Keratinocyte (primary cell): ENCODE data around the gene CACNA1C. TPM values are rescaled to one million over a fixed set of nuclear protein-coding genes. Genes with fewer than 3 reads are reported as not detected.

Experiments used
- DNase-seq: peaks from one replicate; pipeline ENCODE4 v3.0.0-alpha.2; 2011; ENCODE audit warnings: low read depth, missing footprints, low spot score
- FAIRE-seq: peaks from 2 replicates; lab custom pipeline; 2011; peaks lifted over from hg19 to GRCh38; lab: Jason Lieb, UNC
- H2AFZ ChIP-seq: 2 replicates; pipeline ENCODE4 v1.6.0; 2012; ENCODE audit warnings: low read length, control low read depth, inconsistent platforms; ENCODE audit not compliant: control insufficient read depth
- H3K27ac ChIP-seq: 2 replicates; pipeline ENCODE4 v1.5.1; 2011; ENCODE audit warnings: low read length; ENCODE audit not compliant: control insufficient read depth, insufficient read depth
- H3K27me3 ChIP-seq: 3 replicates; pipeline ENCODE4 v1.6.0; 2011; ENCODE audit warnings: low read length; ENCODE audit not compliant: control insufficient read depth, insufficient read depth; ENCODE audit errors: extremely low read depth
- H3K36me3 ChIP-seq, 2 experiments: 2 replicates in 1 of 2; 3 replicates in 1 of 2; pipeline ENCODE4 v1.5.1; 2011; ENCODE audit warnings: low read length in 2 of 2, mild to moderate bottlenecking in 1 of 2; ENCODE audit not compliant: control insufficient read depth in 2 of 2, insufficient read depth in 2 of 2; ENCODE audit errors: extremely low read depth in 1 of 2
- H3K4me1 ChIP-seq: 3 replicates; pipeline ENCODE4 v1.5.1; 2011; ENCODE audit warnings: low read length; ENCODE audit not compliant: control insufficient read depth, insufficient read depth; ENCODE audit errors: extremely low read depth
- H3K4me2 ChIP-seq: 3 replicates; pipeline ENCODE4 v1.6.0; 2011; ENCODE audit warnings: low read depth, low read length; ENCODE audit not compliant: control insufficient read depth, insufficient read depth; ENCODE audit errors: extremely low read depth
- H3K4me3 ChIP-seq, 3 experiments: fragments of 200-600 bp in 1 of 3; sonication (generic) in 1 of 3; 2 replicates in 2 of 3; 3 replicates in 1 of 3; pipeline ENCODE4 v1.5.1; 2011 to 2016; ENCODE audit warnings: low read length in 3 of 3, mild to moderate bottlenecking in 3 of 3, control low read depth in 2 of 3, inconsistent platforms in 1 of 3, low read depth in 1 of 3, mixed read lengths in 1 of 3, mixed run types in 1 of 3, moderate library complexity in 1 of 3; ENCODE audit not compliant: control insufficient read depth in 2 of 3, insufficient read depth in 2 of 3; ENCODE audit errors: extremely low read depth in 1 of 3
- H3K79me2 ChIP-seq: 2 replicates; pipeline ENCODE4 v1.6.0; 2012; ENCODE audit warnings: low read length; ENCODE audit not compliant: control insufficient read depth, insufficient read depth
- H3K9ac ChIP-seq: 3 replicates; pipeline ENCODE4 v1.6.0; 2011; ENCODE audit warnings: low read length; ENCODE audit not compliant: control insufficient read depth, insufficient read depth; ENCODE audit errors: extremely low read depth
- H3K9me1 ChIP-seq: 3 replicates; pipeline ENCODE4 v1.6.0; 2011; ENCODE audit warnings: low read length; ENCODE audit not compliant: control insufficient read depth, insufficient read depth; ENCODE audit errors: extremely low read depth
- H3K9me3 ChIP-seq: 2 replicates; pipeline ENCODE4 v1.5.1; 2012; ENCODE audit warnings: low read depth, low read length; ENCODE audit not compliant: control insufficient read depth
- H4K20me1 ChIP-seq: 3 replicates; pipeline ENCODE4 v1.6.0; 2011; ENCODE audit warnings: low read length; ENCODE audit not compliant: control insufficient read depth, insufficient read depth; ENCODE audit errors: extremely low read depth
- EZH2 ChIP-seq: IDR thresholded peaks from one replicate; pipeline ENCODE4 v1.6.1; 2012; ENCODE audit warnings: inconsistent platforms, mild to moderate bottlenecking, low read length, moderate library complexity
- dilution Hi-C: fragments of 300-500 bp; cut with MboI; formaldehyde crosslinking; loops from one replicate; pipeline ENCODE4 v1.7.0; 2020; ENCODE audit warnings: low sequenced_read_pairs; ENCODE audit not compliant: extremely low pct_ligation_motif_present
- polyA plus RNA-seq, 5 experiments: library from polyadenylated mRNA; depleted of rRNA in 3 of 5; stranded (reverse) in 3 of 5; stranded (forward) in 1 of 5; unstranded in 1 of 5; fragments of >200 nt; gene quantifications; 1 replicate in 1 of 5; 2 replicates in 3 of 5; 3 replicates in 1 of 5; pipeline versions ENCODE4 v1.2.1 to v1.2.3, GENCODE V29; 2011 to 2012; ENCODE audit warnings: missing spikeins in 2 of 5, low read depth in 1 of 5, low replicate concordance in 1 of 5
- TF ChIP-seq, protein P1 (sequence below), 3 experiments: IDR thresholded peaks in 1 of 3; conservative IDR thresholded peaks in 1 of 3; optimal IDR thresholded peaks in 1 of 3; 2 replicates in 2 of 3; 3 replicates in 1 of 3; pipeline versions ENCODE3 to v1.5.1; 2011; ENCODE audit warnings: low read length in 3 of 3, mild to moderate bottlenecking in 3 of 3, moderate library complexity in 2 of 3, control low read depth in 1 of 3, inconsistent platforms in 1 of 3; ENCODE audit not compliant: insufficient read depth in 2 of 3; ENCODE audit errors: extremely low read depth in 1 of 3

CACNA1C gene
- polyA plus RNA-seq, 1 donor (not counting 4 experiments of a cell fraction or from before 2014, with no cell fraction given): not detected

DNA sequence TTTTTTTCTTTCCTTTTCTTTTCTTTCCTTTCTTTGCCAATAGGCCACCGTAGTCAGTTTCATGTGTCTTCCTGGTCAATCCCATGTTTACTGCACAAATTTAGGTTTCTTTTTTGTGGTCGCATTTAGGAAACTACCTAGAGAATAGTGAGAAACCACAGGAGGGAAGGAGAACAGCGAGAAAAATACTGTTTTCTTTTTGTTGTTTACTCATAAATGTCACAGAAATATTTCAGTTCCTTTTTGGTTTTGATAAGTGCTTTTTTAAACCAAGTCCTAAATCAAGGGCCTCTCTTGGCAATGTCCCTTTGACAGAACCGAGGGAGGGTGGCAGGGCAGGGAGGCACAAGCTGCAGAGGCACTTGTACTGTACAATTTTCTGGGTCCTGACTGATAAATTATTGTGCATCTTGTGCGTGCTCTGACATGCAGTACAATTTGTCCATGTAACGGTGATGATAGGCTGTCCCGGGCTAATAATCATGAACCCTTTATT lies 326.1 kb downstream of the CACNA1C start:
- Histone ChIP-seq H3K4me1 (no peaks in the 10 kb centered on the region), H3K27ac (no peak overlapping the region), H3K4me2 (no peak overlapping the region), H3K9me1 (no peaks in the 10 kb centered on the region), H4K20me1 (no peaks in the 10 kb centered on the region), H3K4me3 (no peak overlapping the region), H3K36me3 (no peaks in the 10 kb centered on the region), H3K79me2 (no peaks in the 10 kb centered on the region), H3K9me3 (no peaks in the 10 kb centered on the region), H2AFZ (no peak overlapping the region), H3K9ac (no peak overlapping the region), H3K27me3 (no peaks in the 10 kb centered on the region)
- DNase-seq (no peak), FAIRE-seq (no peak)
- dilution Hi-C loops: no loop called here
- TF ChIP-seq EZH2: no peak
- TF ChIP-seq, protein P1, sequence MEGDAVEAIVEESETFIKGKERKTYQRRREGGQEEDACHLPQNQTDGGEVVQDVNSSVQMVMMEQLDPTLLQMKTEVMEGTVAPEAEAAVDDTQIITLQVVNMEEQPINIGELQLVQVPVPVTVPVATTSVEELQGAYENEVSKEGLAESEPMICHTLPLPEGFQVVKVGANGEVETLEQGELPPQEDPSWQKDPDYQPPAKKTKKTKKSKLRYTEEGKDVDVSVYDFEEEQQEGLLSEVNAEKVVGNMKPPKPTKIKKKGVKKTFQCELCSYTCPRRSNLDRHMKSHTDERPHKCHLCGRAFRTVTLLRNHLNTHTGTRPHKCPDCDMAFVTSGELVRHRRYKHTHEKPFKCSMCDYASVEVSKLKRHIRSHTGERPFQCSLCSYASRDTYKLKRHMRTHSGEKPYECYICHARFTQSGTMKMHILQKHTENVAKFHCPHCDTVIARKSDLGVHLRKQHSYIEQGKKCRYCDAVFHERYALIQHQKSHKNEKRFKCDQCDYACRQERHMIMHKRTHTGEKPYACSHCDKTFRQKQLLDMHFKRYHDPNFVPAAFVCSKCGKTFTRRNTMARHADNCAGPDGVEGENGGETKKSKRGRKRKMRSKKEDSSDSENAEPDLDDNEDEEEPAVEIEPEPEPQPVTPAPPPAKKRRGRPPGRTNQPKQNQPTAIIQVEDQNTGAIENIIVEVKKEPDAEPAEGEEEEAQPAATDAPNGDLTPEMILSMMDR (optimal IDR thresholded peaks at IDR 0.05 in 1 of 3, IDR thresholded peaks at IDR 0.05 in 1 of 3, conservative IDR thresholded peaks at IDR 0.05 in 1 of 3; ENCODE audit: extremely low read depth in 1 of 3, insufficient read depth in 2 of 3, low read length in 3 of 3): no peak

- Histone ChIP-seq H3K9ac (no peak overlapping the region), H3K27me3 (no peaks in the 10 kb centered on the region), H2AFZ (no peak overlapping the region), H3K4me3 (no peak overlapping the region), H3K4me2 (no peak overlapping the region), H3K27ac (no peak overlapping the region), H3K4me1 (no peaks in the 10 kb centered on the region), H3K79me2 (no peaks in the 10 kb centered on the region), H3K9me3 (no peaks in the 10 kb centered on the region), H3K36me3 (no peaks in the 10 kb centered on the region), H4K20me1 (no peaks in the 10 kb centered on the region), H3K9me1 (no peaks in the 10 kb centered on the region)
- no peak for FAIRE-seq
- dilution Hi-C loops: no loop called here
- no peak for DNase-seq
- TF ChIP-seq, protein P1 (optimal IDR thresholded peaks at IDR 0.05 in 1 of 3, IDR thresholded peaks at IDR 0.05 in 1 of 3, conservative IDR thresholded peaks at IDR 0.05 in 1 of 3; ENCODE audit: extremely low read depth in 1 of 3, insufficient read depth in 2 of 3, low read length in 3 of 3): no peak
- no peak for TF ChIP-seq EZH2
Measured at GRCh38 chr12:2380946-2381345, 328.2 kb downstream of the CACNA1C start.
